ENCODE measurements around the gene DRICH1. TPM values are rescaled to one million over a fixed set of nuclear protein-coding genes. Genes with fewer than 3 reads are reported as not detected.

The DRICH1 gene
- total RNA-seq, 2 experiments from 2014 or later: 1.7 to 2.2 TPM

- Histone ChIP-seq H3K4me1 (ENCODE audit: insufficient read depth, low read length) (no peaks in the 10 kb centered on the region), H3K9me3 (ENCODE audit: control insufficient read depth in 1 of 2, insufficient read depth in 1 of 2, low read length in 2 of 2) (no peaks in the 10 kb centered on the region), H3K27ac (ENCODE audit: low read depth in 1 of 2, low read length in 2 of 2) (no peak overlapping the region), H3K4me3 (ENCODE audit: low read length) (no peak overlapping the region), H3K36me3 (ENCODE audit: insufficient read depth, low read length) (no peaks in the 10 kb centered on the region), H3K27me3 (ENCODE audit: control insufficient read depth in 1 of 2, insufficient read depth in 2 of 2, low read length in 2 of 2) (peaks cover 11 to 24% of the 10 kb centered on the region in 2 experiments)
- CTCF ChIA-PET: no interaction called here
- Mint-ChIP-seq H3K4me3 (no peak overlapping the region), H3K27ac (no peak overlapping the region), H3K4me1 (ENCODE audit: low read depth) (no peaks in the 10 kb centered on the region), H3K9me3 (no peaks in the 10 kb centered on the region), H3K27me3 (peaks cover 46% of the 10 kb centered on the region), H3K36me3 (ENCODE audit: low read depth) (no peaks in the 10 kb centered on the region)
- TF ChIP-seq, protein P1, sequence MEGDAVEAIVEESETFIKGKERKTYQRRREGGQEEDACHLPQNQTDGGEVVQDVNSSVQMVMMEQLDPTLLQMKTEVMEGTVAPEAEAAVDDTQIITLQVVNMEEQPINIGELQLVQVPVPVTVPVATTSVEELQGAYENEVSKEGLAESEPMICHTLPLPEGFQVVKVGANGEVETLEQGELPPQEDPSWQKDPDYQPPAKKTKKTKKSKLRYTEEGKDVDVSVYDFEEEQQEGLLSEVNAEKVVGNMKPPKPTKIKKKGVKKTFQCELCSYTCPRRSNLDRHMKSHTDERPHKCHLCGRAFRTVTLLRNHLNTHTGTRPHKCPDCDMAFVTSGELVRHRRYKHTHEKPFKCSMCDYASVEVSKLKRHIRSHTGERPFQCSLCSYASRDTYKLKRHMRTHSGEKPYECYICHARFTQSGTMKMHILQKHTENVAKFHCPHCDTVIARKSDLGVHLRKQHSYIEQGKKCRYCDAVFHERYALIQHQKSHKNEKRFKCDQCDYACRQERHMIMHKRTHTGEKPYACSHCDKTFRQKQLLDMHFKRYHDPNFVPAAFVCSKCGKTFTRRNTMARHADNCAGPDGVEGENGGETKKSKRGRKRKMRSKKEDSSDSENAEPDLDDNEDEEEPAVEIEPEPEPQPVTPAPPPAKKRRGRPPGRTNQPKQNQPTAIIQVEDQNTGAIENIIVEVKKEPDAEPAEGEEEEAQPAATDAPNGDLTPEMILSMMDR (IDR thresholded peaks at IDR 0.05): no peak
- POLR2A ChIA-PET: no interaction called here
- DNase-seq: no peak
- intact Hi-C loops (cut with DNase I, micrococcal nuclease): no loop called here
- no peak for ATAC-seq (ENCODE audit: poor library complexity)
These were observed 55.4 kb downstream of the DRICH1 start for GRCh38 chr22:23576681-23577080.

- no peak overlapping the region for H3K4me3 Mint-ChIP-seq
- no peaks in the 10 kb centered on the region for H3K9me3 Mint-ChIP-seq
- no peak overlapping the region for H3K27ac Mint-ChIP-seq
- ChIA-PET CTCF (no interaction called here), POLR2A (no interaction called here)
- TF ChIP-seq, protein P1 (IDR thresholded peaks at IDR 0.05): no peak
- H3K4me1 ChIP-seq (ENCODE audit: insufficient read depth, low read length): no peaks in the 10 kb centered on the region
- intact Hi-C loops (cut with DNase I, micrococcal nuclease): no loop called here
- no peak overlapping the region for H3K4me3 ChIP-seq (ENCODE audit: low read length)
- no peaks in the 10 kb centered on the region for H3K9me3 ChIP-seq (ENCODE audit: control insufficient read depth in 1 of 2, insufficient read depth in 1 of 2, low read length in 2 of 2)
- H3K27ac ChIP-seq (ENCODE audit: low read depth in 1 of 2, low read length in 2 of 2): no peak overlapping the region
- no peaks in the 10 kb centered on the region for H3K36me3 Mint-ChIP-seq (ENCODE audit: low read depth)
- ATAC-seq (ENCODE audit: poor library complexity): no peak
- no peak for DNase-seq
- H3K36me3 ChIP-seq (ENCODE audit: insufficient read depth, low read length): no peaks in the 10 kb centered on the region
- peaks cover 40% of the 10 kb centered on the region for H3K27me3 Mint-ChIP-seq
- no peaks in the 10 kb centered on the region for H3K4me1 Mint-ChIP-seq (ENCODE audit: low read depth)
- peaks cover 5 to 19% of the 10 kb centered on the region in 2 experiments for H3K27me3 ChIP-seq (ENCODE audit: control insufficient read depth in 1 of 2, insufficient read depth in 2 of 2, low read length in 2 of 2)
These were observed 56.5 kb downstream of the DRICH1 start for GRCh38 chr22:23575601-23576000.

GRCh38 chr22:23574877-23575276, 57.2 kb downstream of the DRICH1 start:
- TF ChIP-seq, protein P1 (IDR thresholded peaks at IDR 0.05): no peak
- intact Hi-C loops (cut with DNase I, micrococcal nuclease): no loop called here
- Mint-ChIP-seq H3K4me1 (ENCODE audit: low read depth) (no peaks in the 10 kb centered on the region), H3K27ac (no peak overlapping the region), H3K27me3 (peaks cover 40% of the 10 kb centered on the region), H3K4me3 (no peak overlapping the region), H3K9me3 (no peaks in the 10 kb centered on the region), H3K36me3 (ENCODE audit: low read depth) (no peaks in the 10 kb centered on the region)
- Histone ChIP-seq H3K27me3 (ENCODE audit: control insufficient read depth in 1 of 2, insufficient read depth in 2 of 2, low read length in 2 of 2) (peaks cover 4 to 16% of the 10 kb centered on the region in 2 experiments), H3K4me1 (ENCODE audit: insufficient read depth, low read length) (no peaks in the 10 kb centered on the region), H3K36me3 (ENCODE audit: insufficient read depth, low read length) (no peaks in the 10 kb centered on the region), H3K27ac (ENCODE audit: low read depth in 1 of 2, low read length in 2 of 2) (no peak overlapping the region), H3K4me3 (ENCODE audit: low read length) (no peak overlapping the region), H3K9me3 (ENCODE audit: control insufficient read depth in 1 of 2, insufficient read depth in 1 of 2, low read length in 2 of 2) (no peaks in the 10 kb centered on the region)
- ATAC-seq (ENCODE audit: poor library complexity) (no peak), DNase-seq (peak in 1 of 14 experiments; percentile 5)
- ChIA-PET CTCF (no interaction called here), POLR2A (no interaction called here)
